ENCODE data around the gene HBM.
A peak's percentile ranks its signal among the peaks of the same experiment; 100 is the strongest.

Gene HBM, protein sequence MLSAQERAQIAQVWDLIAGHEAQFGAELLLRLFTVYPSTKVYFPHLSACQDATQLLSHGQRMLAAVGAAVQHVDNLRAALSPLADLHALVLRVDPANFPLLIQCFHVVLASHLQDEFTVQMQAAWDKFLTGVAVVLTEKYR

DNA sequence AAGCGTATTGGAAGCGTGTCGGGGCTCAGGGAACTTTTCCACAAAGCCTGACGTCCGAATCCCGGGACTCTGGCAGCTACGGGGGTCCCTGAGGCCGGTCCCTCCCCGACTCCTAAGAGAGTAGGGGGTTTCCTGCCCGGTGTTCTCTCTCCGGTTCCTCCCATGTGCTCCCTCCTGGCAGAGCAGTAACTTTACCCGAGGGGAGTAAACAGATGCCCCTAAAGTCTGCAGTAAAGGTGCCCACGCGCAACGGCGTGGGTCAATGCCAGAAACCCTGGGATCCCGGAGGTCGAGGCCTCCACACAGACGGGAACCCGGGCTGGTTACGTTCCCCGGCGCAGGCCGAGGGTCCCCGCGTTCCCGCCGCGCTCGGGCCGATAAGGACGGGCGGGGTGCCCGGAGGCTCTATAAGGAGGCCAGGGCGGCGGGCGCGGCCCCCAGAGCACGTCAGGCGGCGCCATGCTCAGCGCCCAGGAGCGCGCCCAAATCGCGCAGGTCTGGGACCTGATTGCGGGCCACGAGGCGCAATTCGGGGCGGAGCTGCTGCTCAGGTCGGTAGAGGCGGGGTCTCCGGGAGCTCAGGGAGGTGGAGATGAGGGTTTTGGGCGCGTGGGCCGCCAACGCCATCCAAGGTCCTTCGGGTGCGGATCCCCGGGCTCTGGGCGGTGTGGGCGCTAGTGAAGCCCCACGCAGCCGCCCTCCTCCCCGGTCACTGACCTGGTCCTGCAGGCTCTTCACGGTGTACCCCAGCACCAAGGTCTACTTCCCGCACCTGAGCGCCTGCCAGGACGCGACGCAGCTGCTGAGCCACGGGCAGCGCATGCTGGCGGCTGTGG is at the start of gene HBM:
HBM (plus strand) TSS at position 440 of the 836 bp plus-strand sequence; CDS start at position 460, 20 bp downstream.
- peak within 1 kb of the TSS; percentile 4 for H3K4me3 ChIP-seq (ENCODE audit: low read depth, low read length)
- TF ChIP-seq, protein P1, sequence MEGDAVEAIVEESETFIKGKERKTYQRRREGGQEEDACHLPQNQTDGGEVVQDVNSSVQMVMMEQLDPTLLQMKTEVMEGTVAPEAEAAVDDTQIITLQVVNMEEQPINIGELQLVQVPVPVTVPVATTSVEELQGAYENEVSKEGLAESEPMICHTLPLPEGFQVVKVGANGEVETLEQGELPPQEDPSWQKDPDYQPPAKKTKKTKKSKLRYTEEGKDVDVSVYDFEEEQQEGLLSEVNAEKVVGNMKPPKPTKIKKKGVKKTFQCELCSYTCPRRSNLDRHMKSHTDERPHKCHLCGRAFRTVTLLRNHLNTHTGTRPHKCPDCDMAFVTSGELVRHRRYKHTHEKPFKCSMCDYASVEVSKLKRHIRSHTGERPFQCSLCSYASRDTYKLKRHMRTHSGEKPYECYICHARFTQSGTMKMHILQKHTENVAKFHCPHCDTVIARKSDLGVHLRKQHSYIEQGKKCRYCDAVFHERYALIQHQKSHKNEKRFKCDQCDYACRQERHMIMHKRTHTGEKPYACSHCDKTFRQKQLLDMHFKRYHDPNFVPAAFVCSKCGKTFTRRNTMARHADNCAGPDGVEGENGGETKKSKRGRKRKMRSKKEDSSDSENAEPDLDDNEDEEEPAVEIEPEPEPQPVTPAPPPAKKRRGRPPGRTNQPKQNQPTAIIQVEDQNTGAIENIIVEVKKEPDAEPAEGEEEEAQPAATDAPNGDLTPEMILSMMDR (IDR thresholded peaks at IDR 0.05; ENCODE audit: low read depth, low read length, missing control alignments), result no peak
- no peak for DNase-seq (ENCODE audit: low read depth)

DNA sequence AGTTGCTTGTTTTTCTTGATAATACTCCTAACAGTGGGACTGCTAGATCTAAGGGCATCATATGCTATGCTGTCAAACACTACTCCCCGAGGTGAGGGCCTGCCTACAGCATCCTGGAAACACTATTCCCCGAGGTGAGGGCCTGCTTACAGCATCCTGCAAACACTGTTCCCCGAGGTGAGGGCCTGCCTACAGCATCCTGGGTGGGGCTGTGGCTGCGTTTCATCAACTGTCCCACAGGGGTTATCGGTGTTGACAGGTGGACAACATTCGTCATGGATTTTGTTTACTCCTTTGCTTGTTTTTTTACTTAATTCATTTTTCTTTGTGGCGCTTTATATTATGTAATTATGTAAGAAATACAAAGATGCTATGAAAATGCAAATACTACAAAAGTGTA is 49.8 kb upstream of the HBM start:
- DNase-seq (ENCODE audit: low read depth), result no peak
- no peak overlapping the region for H3K4me3 ChIP-seq (ENCODE audit: low read depth, low read length)
- TF ChIP-seq, protein P1 (IDR thresholded peaks at IDR 0.05; ENCODE audit: low read depth, low read length, missing control alignments), result no peak

DNA sequence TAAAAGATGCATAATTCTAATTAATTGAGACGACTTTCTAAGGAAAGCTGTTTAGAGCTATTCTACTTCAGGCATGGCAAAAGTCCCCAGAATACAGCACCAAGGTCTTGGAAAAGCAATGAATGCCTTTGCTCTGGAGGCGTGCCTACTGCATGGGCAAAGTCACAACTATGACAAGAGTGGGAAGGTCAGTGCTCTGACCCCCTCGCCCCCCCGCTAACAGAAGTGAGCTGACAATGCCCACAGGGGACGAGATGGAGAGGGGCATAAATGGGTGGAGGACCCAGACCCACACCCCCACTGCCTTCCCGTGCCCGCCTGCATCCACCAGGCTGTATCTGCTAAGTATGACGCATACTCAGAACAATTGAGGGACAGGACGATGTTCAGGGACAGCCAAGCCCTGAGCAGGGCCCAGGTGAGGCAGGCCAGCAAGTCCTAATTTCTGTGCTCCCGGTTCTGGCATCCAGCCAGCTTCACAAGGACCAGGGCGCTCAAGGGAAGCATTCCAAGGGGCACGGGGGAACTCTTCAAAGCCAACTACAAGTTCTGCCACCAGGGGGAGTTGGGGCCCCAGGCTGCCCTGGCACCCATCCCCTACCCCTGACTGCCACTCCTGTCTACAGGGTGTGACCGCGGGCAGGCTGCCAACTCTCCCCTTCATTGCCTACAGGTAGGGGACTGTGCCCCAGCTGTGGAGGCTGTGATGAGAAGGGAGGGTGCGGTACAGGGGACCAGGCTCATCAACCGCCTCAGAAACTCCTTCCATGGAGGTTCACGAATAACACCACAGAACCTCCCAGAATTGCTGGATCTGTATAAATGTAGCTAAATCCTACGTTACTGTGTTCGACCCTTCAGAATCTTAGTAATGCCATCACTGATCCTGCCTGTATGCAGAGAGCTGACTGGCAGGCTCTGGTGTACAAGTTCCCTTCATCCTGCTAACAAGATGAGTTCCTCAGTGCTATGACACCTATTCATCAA is 48.1 kb upstream of the HBM start:
- H3K4me3 ChIP-seq (ENCODE audit: low read depth, low read length), result no peak overlapping the region
- DNase-seq (ENCODE audit: low read depth), result peak; percentile 18
- TF ChIP-seq, protein P1 (IDR thresholded peaks at IDR 0.05; ENCODE audit: low read depth, low read length, missing control alignments), result peak; percentile 84

DNA sequence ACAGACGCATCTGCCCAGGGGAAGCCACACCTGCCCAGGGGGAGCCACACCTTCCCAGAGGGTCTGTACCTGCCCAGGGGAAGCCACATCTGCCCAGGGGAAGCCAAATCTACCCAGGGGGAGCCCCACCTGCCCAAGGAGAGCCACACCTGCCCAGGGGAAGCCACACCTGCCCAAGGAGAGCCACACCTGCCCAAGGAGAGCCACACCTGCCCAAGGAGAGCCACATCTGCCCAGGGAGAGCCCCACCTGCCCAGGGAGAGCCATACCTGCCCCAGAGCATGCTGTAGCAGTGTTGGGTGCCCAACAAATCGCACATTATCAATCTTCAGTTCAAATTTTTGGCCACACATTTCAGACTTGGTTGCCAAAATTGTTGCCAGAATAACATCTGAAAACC is 46.9 kb upstream of the HBM start:
- no peak overlapping the region for H3K4me3 ChIP-seq (ENCODE audit: low read depth, low read length)
- TF ChIP-seq, protein P1 (IDR thresholded peaks at IDR 0.05; ENCODE audit: low read depth, low read length, missing control alignments), result no peak
- no peak for DNase-seq (ENCODE audit: low read depth)

GRCh38 chr16:119295-119694 is 46.5 kb upstream of the HBM start:
- DNase-seq (ENCODE audit: low read depth), result no peak
- TF ChIP-seq, protein P1 (IDR thresholded peaks at IDR 0.05; ENCODE audit: low read depth, low read length, missing control alignments), result no peak
- H3K4me3 ChIP-seq (ENCODE audit: low read depth, low read length), result no peak overlapping the region

DNA sequence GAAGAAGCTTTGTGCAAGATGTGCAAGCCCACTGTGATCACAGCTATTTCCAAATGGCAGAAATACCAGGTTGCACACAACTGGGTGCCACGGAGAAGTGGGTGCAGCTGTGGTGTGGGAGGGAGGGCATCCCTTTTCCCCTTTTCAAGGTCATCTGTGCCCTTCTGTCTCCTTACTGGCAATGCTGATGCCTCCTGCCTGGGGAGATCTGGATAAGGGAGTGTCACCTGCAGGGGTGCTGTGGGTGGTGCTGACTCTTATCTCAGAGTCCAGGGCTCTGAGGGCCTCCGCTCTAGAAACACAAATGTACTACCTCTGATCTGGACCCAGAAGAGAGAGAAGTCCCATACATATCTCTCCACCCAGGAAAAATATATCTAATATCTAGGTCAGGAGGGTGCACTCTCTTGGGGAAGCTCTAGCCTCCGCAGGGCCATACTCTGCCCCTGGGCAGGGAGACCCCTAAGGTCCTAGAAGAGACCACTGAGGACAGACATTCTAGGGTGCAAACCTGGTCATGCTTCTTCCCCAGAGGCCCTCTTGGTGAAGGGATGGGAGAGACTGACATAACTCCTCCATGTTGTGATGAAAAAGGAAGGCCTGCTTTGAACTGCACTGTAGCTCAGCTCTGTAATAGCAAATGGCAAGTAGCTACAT is 45.8 kb upstream of the HBM start:
- no peak for DNase-seq (ENCODE audit: low read depth)
- TF ChIP-seq, protein P1 (IDR thresholded peaks at IDR 0.05; ENCODE audit: low read depth, low read length, missing control alignments), result no peak
- H3K4me3 ChIP-seq (ENCODE audit: low read depth, low read length), result no peak overlapping the region
